ENCODE results near the gene DUSP19. TPM values are rescaled to one million over a fixed set of nuclear protein-coding genes. Genes with fewer than 3 reads are reported as not detected.
A peak's percentile ranks its signal among the peaks of the same experiment; 100 is the strongest.

DUSP19 gene
- total RNA-seq, 2 experiments from 2014 or later, result 5.0 to 6.0 TPM

DNA sequence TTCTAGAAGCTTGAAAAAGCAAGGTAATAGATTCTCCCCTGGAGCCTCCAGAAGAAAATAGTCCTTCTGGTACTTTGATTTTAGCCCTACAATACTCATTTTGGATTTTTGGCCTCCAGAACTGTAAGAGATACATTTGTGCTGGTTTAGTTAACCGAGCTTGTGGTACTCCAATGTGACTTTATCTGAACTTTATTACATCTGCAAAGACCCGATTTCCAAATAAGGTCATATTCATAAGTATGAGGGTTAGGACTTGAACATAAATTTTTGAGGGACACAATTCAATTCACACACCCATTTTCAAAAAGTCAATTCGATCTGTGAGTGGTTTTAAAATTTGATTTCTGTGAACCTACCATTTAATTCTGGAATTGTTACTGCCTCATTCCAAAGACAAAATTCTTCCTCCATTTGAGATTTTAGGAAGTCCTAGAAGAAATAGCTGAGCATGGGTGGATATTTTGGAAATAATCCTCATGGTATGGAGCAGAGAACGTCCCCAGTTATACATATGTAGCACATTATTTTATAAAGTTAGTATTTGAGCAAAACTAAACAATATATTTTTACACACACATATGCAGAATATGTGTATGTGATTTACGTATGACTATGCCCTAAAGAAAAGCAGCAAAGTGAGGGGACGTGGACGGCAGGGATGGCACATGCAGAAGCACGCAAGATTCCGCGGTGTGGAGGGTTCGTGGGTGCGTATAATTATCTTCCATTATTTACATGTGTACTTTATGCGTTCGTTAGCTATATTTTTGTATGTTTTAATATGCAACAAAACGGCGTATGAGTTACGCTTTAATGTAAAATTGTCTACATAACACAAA lies 44.8 kb downstream of the DUSP19 start:
- peak overlapping the region; percentile 93 for H3K4me3 Mint-ChIP-seq
- CTCF ChIA-PET, result interaction anchor here (0.7 kb wide), 1 partner anchor 8 kb away, joined by 3 read pairs; no protein-coding TSS in a partner anchor
- H3K4me1 Mint-ChIP-seq (ENCODE audit: low read depth), result peaks cover 26% of the 10 kb centered on the region
- no peak for DNase-seq
- no peaks in the 10 kb centered on the region for H3K9me3 Mint-ChIP-seq
- H3K36me3 Mint-ChIP-seq (ENCODE audit: low read depth), result peaks cover 5% of the 10 kb centered on the region
- intact Hi-C loops (cut with micrococcal nuclease), result no loop called here
- peaks cover 10% of the 10 kb centered on the region for H3K27me3 Mint-ChIP-seq (ENCODE audit: low read depth)
- H3K27ac Mint-ChIP-seq, result peak overlapping the region; percentile 95

DNA sequence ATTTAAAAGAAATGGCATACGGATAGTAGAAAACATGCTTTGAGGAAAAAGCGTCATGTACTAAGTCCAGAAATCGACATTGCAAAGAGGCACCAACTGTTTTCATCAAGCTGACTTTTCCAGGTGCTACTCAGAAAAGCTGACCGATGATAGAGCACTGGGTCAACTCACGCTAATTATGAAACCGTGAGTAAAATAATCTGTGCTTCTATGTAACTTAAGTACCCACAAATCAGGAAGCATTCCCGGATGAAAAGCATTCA lies 45.3 kb downstream of the DUSP19 start:
- Mint-ChIP-seq H3K27ac (peak overlapping the region; percentile 95), H3K4me1 (ENCODE audit: low read depth) (peaks cover 28% of the 10 kb centered on the region), H3K4me3 (peak overlapping the region; percentile 93), H3K36me3 (ENCODE audit: low read depth) (peaks cover 7% of the 10 kb centered on the region), H3K27me3 (ENCODE audit: low read depth) (peaks cover 8% of the 10 kb centered on the region), H3K9me3 (no peaks in the 10 kb centered on the region)
- intact Hi-C loops (cut with micrococcal nuclease), result loop anchor here (1.0 kb wide), 3 partner anchors 46 to 408 kb away; partner anchors contain the start of genes DNAJC10, DUSP19 and NCKAP1
- DNase-seq, result no peak
- CTCF ChIA-PET, result interaction anchor here (0.7 kb wide), 1 partner anchor 9 kb away, joined by 3 read pairs; no protein-coding TSS in a partner anchor

DNA sequence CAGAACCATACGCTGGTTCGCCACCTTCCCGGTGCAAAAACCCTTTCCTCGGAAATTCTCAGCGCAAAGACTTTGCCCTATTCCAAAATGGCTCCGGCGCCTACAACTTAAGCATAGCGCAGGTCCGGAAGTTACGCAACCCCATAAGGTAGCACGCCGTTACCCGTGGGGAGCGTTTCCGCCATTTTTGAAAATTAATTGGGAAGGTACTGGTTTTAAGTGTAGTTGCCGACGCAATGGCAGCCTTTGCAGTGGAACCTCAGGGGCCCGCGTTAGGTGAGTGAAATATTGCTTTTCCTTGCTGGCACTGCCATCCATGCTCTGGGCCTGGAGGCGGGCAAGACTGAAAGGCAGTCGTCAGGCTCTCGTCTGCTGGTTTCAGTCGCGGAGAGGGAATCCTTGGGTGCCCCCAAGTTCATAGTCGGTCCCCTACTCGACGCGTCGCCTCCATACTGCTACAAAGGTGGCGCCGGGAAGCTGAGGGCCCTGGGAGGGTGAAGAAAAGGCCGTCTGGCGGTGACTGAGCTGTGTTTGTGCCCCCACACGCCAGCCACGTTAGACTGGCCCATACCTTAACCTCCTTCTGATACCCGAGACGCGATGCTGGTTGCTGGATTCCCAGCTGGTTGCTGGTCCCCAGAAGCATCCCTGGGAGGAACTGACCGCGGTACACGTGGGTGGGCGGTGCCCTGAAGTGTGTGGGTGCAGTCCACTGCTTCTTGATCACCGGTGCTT lies 45.8 kb downstream of the DUSP19 start, which contains the start of gene NUP35:
Gene NUP35, plus strand, starts transcription at position 222 of the 735 bp plus-strand sequence. Its CDS starts 15 bp downstream, at position 237.
- CTCF ChIA-PET, result no interaction called here
- Mint-ChIP-seq H3K27ac (peak within 1 kb of the TSS; percentile 95), H3K4me3 (peak within 1 kb of the TSS; percentile 93), H3K4me1 (ENCODE audit: low read depth) (peaks cover 32% of the 10 kb centered on the region), H3K36me3 (ENCODE audit: low read depth) (peaks cover 10% of the 10 kb centered on the region), H3K9me3 (no peaks in the 10 kb centered on the region), H3K27me3 (ENCODE audit: low read depth) (peaks cover 6% of the 10 kb centered on the region)
- peak; percentile 90 for DNase-seq
- intact Hi-C loops (cut with micrococcal nuclease), result loop anchor here (1.0 kb wide), 3 partner anchors 46 to 408 kb away; partner anchors contain the start of genes DNAJC10, DUSP19 and NCKAP1

DNA sequence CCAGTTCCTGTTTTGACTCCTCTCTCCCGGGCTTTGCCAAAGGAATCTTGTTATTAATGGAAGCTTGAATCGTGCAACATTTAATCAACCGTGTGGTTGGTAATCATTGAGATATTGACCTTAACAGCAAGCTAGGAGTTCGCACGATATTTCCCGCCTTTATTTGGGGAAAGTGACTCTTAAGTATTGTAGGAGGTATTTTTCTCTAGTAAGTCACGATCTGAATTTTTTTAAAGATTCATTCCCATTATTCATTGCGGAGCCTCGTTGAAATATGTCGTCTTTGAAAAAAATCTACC lies 46.4 kb downstream of the DUSP19 start:
- Mint-ChIP-seq H3K4me3 (peak overlapping the region; percentile 93), H3K27ac (peak overlapping the region; percentile 95), H3K36me3 (ENCODE audit: low read depth) (peaks cover 10% of the 10 kb centered on the region), H3K27me3 (ENCODE audit: low read depth) (peaks cover 5% of the 10 kb centered on the region), H3K9me3 (no peaks in the 10 kb centered on the region), H3K4me1 (ENCODE audit: low read depth) (peaks cover 32% of the 10 kb centered on the region)
- DNase-seq, result no peak
- intact Hi-C loops (cut with micrococcal nuclease), result loop anchor here (1.0 kb wide), 3 partner anchors 47 to 409 kb away; partner anchors contain the start of genes DNAJC10, DUSP19 and NCKAP1
- CTCF ChIA-PET, result no interaction called here

DNA sequence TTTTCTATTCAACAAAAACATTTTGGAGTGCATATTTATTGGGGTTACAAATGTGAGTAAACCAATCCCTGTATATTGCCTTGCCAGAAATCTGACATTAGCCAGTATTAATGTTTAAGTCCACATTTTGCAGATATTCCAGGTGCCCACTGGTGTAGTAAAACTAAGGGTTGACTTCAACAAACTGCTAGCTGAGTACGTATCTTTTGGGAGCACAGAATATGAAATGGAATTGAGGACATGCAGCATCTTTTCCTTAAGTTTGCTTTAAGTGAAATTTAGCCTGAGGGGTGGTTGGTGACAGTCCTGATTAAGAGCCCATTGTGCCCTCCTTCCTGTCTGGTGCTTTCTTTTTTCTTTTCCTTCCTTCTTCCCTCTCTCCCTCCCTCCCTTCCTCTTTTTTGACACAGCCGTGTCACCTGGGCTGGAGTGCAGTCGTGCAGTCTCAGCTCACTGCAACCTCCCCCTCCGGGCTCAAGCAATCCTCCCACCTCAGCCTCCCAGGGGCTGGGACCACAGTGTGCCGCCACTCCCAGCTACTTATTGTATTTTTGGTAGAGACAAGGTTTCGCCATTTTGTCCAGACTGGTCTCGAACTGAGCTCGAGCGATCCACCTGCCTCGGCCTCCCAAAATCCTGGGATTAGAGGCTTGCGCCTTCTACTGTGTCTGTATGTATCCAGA lies 47.3 kb downstream of the DUSP19 start:
- H3K36me3 Mint-ChIP-seq (ENCODE audit: low read depth), result peaks cover 14% of the 10 kb centered on the region
- peak overlapping the region; percentile 93 for H3K4me3 Mint-ChIP-seq
- no peak overlapping the region for H3K27ac Mint-ChIP-seq
- peaks cover 32% of the 10 kb centered on the region for H3K4me1 Mint-ChIP-seq (ENCODE audit: low read depth)
- DNase-seq, result no peak
- peaks cover under 1% of the 10 kb centered on the region for H3K27me3 Mint-ChIP-seq (ENCODE audit: low read depth)
- CTCF ChIA-PET, result interaction anchor here (0.6 kb wide), 1 partner anchor 24 kb away, joined by 5 read pairs; no protein-coding TSS in a partner anchor
- H3K9me3 Mint-ChIP-seq, result no peaks in the 10 kb centered on the region
- intact Hi-C loops (cut with micrococcal nuclease), result no loop called here

DNA sequence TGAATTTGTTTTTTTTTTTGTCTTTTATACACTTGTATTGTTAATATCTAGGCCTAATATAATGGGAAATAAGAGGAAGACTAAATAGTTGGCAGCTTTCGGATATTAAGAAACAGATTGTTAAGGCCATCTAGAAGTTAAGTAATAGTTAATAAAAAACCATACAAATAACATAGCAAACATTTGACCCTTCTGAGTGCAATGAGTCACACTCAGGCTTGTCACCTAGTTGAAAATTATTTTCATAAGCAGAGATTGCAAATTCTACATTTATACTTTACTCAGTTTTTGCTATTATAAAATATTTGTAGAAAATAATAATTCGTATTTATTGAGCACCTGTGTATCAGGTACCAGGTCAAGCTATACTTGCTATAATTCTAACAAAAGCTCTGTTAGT lies 48.1 kb downstream of the DUSP19 start:
- CTCF ChIA-PET, result no interaction called here
- intact Hi-C loops (cut with micrococcal nuclease), result no loop called here
- DNase-seq, result no peak
- Mint-ChIP-seq H3K4me1 (ENCODE audit: low read depth) (peaks cover 33% of the 10 kb centered on the region), H3K9me3 (no peaks in the 10 kb centered on the region), H3K27me3 (ENCODE audit: low read depth) (no peaks in the 10 kb centered on the region), H3K36me3 (ENCODE audit: low read depth) (peaks cover 20% of the 10 kb centered on the region), H3K27ac (no peak overlapping the region), H3K4me3 (no peak overlapping the region)

DNA sequence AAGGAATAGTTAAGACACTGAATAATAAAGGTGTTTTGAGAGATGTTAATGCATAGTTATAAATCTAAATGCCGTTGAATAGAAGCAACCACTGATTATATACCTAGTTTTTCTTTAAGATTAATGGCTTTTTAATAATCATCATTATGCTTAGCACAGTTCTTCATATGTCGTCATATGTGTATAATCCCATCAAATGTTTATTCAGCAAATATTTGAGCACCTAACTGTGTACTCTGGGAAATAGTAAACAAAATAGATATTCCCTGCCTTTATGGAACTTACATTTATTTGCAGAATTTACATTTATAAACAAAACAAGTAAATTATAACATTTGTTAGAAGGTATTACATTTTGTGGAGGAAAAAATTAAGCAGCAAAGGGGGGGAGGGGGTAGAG lies 55.5 kb downstream of the DUSP19 start:
- peaks cover 12% of the 10 kb centered on the region for H3K4me1 Mint-ChIP-seq (ENCODE audit: low read depth)
- DNase-seq, result no peak
- no peaks in the 10 kb centered on the region for H3K27me3 Mint-ChIP-seq (ENCODE audit: low read depth)
- intact Hi-C loops (cut with micrococcal nuclease), result no loop called here
- no peak overlapping the region for H3K27ac Mint-ChIP-seq
- CTCF ChIA-PET, result no interaction called here
- H3K9me3 Mint-ChIP-seq, result no peaks in the 10 kb centered on the region
- H3K36me3 Mint-ChIP-seq (ENCODE audit: low read depth), result peaks cover 42% of the 10 kb centered on the region
- no peak overlapping the region for H3K4me3 Mint-ChIP-seq

DNA sequence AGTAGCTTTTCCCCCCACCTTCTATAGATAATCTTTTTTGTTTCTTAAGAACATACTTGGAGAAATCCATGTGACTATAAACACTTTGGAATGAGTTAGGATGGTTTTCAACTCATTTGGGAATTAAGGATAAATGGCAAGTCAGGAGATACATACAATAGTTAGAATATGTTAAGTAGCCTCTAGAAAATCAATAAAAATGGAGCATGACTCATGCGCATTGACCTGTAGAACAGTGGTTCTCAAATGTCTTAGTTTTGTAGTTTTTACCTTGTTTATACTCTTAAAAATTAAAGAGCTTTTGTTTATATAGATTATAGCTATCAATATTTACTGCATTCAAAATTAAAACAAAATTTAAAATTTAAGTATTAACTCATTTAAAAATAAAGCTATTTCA lies 70.4 kb downstream of the DUSP19 start:
- Mint-ChIP-seq H3K36me3 (ENCODE audit: low read depth) (peaks cover 65% of the 10 kb centered on the region), H3K27ac (no peak overlapping the region), H3K9me3 (peaks cover 2% of the 10 kb centered on the region), H3K4me1 (ENCODE audit: low read depth) (peaks cover 5% of the 10 kb centered on the region), H3K4me3 (no peak overlapping the region), H3K27me3 (ENCODE audit: low read depth) (no peaks in the 10 kb centered on the region)
- CTCF ChIA-PET, result no interaction called here
- intact Hi-C loops (cut with micrococcal nuclease), result no loop called here
- no peak for DNase-seq

DNA sequence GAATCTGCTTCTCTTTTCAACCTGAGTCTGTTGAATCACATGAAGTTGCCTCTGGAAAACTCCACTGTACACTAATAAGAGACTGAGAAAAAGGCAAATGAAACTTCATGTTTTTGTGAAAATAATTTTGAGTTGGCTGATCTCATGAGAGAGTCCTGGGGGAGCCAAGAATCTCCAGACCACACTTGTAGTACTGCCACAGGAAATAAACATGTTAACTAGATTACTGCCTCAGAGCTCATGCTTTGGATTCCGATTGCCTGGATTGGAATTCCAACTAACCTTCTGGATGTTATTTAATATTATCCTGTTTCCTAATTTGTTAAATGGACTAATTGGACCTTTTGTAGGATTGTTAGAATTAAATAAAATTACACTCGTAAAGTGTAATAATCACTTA lies 70.9 kb downstream of the DUSP19 start:
- Mint-ChIP-seq H3K36me3 (ENCODE audit: low read depth) (peaks cover 65% of the 10 kb centered on the region), H3K4me1 (ENCODE audit: low read depth) (peaks cover 5% of the 10 kb centered on the region), H3K4me3 (no peak overlapping the region), H3K27me3 (ENCODE audit: low read depth) (no peaks in the 10 kb centered on the region), H3K9me3 (no peaks in the 10 kb centered on the region), H3K27ac (no peak overlapping the region)
- intact Hi-C loops (cut with micrococcal nuclease), result no loop called here
- DNase-seq, result no peak
- CTCF ChIA-PET, result interaction anchor here (0.6 kb wide), 1 partner anchor 24 kb away, joined by 5 read pairs; no protein-coding TSS in a partner anchor

Other genes with a start within 250 kb of the DUSP19 start
- gene FRZB, start 212.1 kb upstream of the DUSP19 start, total RNA-seq, result not detected
- gene NCKAP1, start 40.3 kb upstream of the DUSP19 start, total RNA-seq, result 10 to 100 TPM; 10.6 to 11.9 TPM
- 10 to 100 TPM; 25.6 to 28.8 TPM for gene NUP35, start 45.7 kb downstream of the DUSP19 start, total RNA-seq